Fibroblast of lung (primary cell): ENCODE measurements around the gene ANKRD6. TPM values are rescaled to one million over a fixed set of nuclear protein-coding genes. Genes with fewer than 3 reads are reported as not detected.

ENCODE experiments used
- DNase-seq, 2 donors: peaks; one replicate each; pipeline versions ENCODE4 v3.0.0 to v3.0.0-alpha.2; 2010; ENCODE audit warnings: low read depth in 2 of 2
- H2AFZ ChIP-seq: 2 replicates; pipeline ENCODE4 v1.5.1; 2012; ENCODE audit warnings: low read length, control low read depth, inconsistent platforms
- H3K27ac ChIP-seq: 2 replicates; pipeline ENCODE4 v1.5.1; 2011; ENCODE audit warnings: low read length, control low read depth; ENCODE audit not compliant: insufficient read depth
- H3K27me3 ChIP-seq: 2 replicates; pipeline ENCODE4 v1.5.1; 2011; ENCODE audit warnings: mild to moderate bottlenecking, low read length; ENCODE audit not compliant: control insufficient read depth, insufficient read depth
- H3K36me3 ChIP-seq: 2 replicates; pipeline ENCODE4 v1.5.1; 2011; ENCODE audit warnings: low read length; ENCODE audit not compliant: control insufficient read depth, insufficient read depth
- H3K4me1 ChIP-seq: 2 replicates; pipeline ENCODE4 v1.5.1; 2011; ENCODE audit warnings: low read length; ENCODE audit not compliant: control insufficient read depth, insufficient read depth; ENCODE audit errors: extremely low read depth
- H3K4me2 ChIP-seq: 2 replicates; pipeline ENCODE4 v1.5.1; 2011; ENCODE audit warnings: low read length, control low read depth; ENCODE audit not compliant: insufficient read depth; ENCODE audit errors: extremely low read depth
- H3K4me3 ChIP-seq, 4 experiments: fragments of 200-600 bp in 1 of 4; sonication (generic) in 1 of 4; replicated peaks in 1 of 4; 2 replicates each; pipeline ENCODE4 v1.5.1; 2011 to 2016; ENCODE audit warnings: low read length in 4 of 4, low read depth in 3 of 4, mild to moderate bottlenecking in 3 of 4, control low read depth in 2 of 4, inconsistent platforms in 1 of 4, mixed read lengths in 1 of 4; ENCODE audit not compliant: insufficient read depth in 1 of 4; ENCODE audit errors: control extremely low read depth in 1 of 4
- H3K79me2 ChIP-seq: 2 replicates; pipeline ENCODE4 v1.5.1; 2012; ENCODE audit warnings: mild to moderate bottlenecking, low read length, inconsistent platforms; ENCODE audit not compliant: control insufficient read depth, insufficient read depth
- H3K9ac ChIP-seq: 2 replicates; pipeline ENCODE4 v1.5.1; 2011; ENCODE audit warnings: mild to moderate bottlenecking, low read length, control low read depth; ENCODE audit not compliant: insufficient read depth
- H3K9me3 ChIP-seq: 2 replicates; pipeline ENCODE4 v1.5.1; 2012; ENCODE audit warnings: low read depth, low read length; ENCODE audit not compliant: control insufficient read depth, insufficient read depth
- H4K20me1 ChIP-seq: 2 replicates; pipeline ENCODE4 v1.5.1; 2011; ENCODE audit warnings: low read length; ENCODE audit not compliant: control insufficient read depth, insufficient read depth; ENCODE audit errors: extremely low read depth
- EZH2 ChIP-seq: IDR thresholded peaks from 2 replicates; pipeline ENCODE4 v1.5.1; 2012; ENCODE audit warnings: low read length, control low read depth, mild to moderate bottlenecking; ENCODE audit errors: missing control alignments
- polyA plus RNA-seq, 2 donors: library from polyadenylated mRNA; depleted of rRNA in 1 of 2; stranded (reverse) in 1 of 2; unstranded in 1 of 2; fragments of >200 nt; gene quantifications; 2 replicates each; pipeline ENCODE4 v1.2.1, GENCODE V29; 2011 to 2012; ENCODE audit warnings: missing spikeins in 1 of 2
- total RNA-seq: library from RNA; depleted of rRNA; stranded (reverse); fragments of >200 nt; gene quantifications from 2 replicates; pipeline ENCODE4 v1.2.1, GENCODE V29; 2014
- TF ChIP-seq, protein P1 (sequence below), 2 donors: IDR thresholded peaks in 1 of 2; conservative IDR thresholded peaks in 1 of 2; 1 replicate in 1 of 2; 2 replicates in 1 of 2; pipeline ENCODE4 v1.5.1; 2011 to 2012; ENCODE audit warnings: low read length in 2 of 2, control low read depth in 1 of 2, inconsistent platforms in 1 of 2, low read depth in 1 of 2, mild to moderate bottlenecking in 1 of 2

The ANKRD6 gene
- total and polyA plus RNA-seq, 2 donors (not counting 1 experiment from before 2014, with no cell fraction given), result 0.39 to 2.3 TPM

DNA sequence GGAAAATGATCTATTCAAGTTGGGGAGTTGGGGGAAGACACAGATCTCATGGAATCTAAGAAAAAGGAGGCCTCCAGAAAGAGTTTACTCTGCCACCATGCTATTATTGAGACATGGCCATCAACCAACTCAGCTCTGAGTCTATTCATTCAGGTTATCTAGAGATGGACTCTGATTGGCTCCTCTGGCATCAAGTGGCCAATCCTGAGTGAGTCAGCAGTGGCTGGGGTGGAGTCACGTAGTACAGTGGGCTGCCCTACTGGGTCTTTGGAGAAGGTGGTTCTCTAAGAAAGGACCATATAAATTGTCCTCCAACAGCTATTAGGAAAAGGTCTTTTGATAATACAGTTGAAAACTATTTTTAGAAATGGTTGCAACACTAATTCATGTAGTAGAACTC lies 163.5 kb downstream of the ANKRD6 start:
- H3K4me1 ChIP-seq, result no peaks in the 10 kb centered on the region
- no peaks in the 10 kb centered on the region for H3K79me2 ChIP-seq
- no peak overlapping the region for H3K4me3 ChIP-seq
- no peaks in the 10 kb centered on the region for H3K36me3 ChIP-seq
- DNase-seq, result no peak
- no peak overlapping the region for H3K4me2 ChIP-seq
- H4K20me1 ChIP-seq, result no peaks in the 10 kb centered on the region
- TF ChIP-seq EZH2, result no peak
- TF ChIP-seq, protein P1, sequence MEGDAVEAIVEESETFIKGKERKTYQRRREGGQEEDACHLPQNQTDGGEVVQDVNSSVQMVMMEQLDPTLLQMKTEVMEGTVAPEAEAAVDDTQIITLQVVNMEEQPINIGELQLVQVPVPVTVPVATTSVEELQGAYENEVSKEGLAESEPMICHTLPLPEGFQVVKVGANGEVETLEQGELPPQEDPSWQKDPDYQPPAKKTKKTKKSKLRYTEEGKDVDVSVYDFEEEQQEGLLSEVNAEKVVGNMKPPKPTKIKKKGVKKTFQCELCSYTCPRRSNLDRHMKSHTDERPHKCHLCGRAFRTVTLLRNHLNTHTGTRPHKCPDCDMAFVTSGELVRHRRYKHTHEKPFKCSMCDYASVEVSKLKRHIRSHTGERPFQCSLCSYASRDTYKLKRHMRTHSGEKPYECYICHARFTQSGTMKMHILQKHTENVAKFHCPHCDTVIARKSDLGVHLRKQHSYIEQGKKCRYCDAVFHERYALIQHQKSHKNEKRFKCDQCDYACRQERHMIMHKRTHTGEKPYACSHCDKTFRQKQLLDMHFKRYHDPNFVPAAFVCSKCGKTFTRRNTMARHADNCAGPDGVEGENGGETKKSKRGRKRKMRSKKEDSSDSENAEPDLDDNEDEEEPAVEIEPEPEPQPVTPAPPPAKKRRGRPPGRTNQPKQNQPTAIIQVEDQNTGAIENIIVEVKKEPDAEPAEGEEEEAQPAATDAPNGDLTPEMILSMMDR (conservative IDR thresholded peaks at IDR 0.05 in 1 of 2, IDR thresholded peaks at IDR 0.05 in 1 of 2; ENCODE audit: low read depth in 1 of 2, low read length in 2 of 2), result no peak
- no peak overlapping the region for H3K9ac ChIP-seq
- no peaks in the 10 kb centered on the region for H3K9me3 ChIP-seq
- no peaks in the 10 kb centered on the region for H3K27me3 ChIP-seq
- H3K27ac ChIP-seq, result no peak overlapping the region
- H2AFZ ChIP-seq, result no peak overlapping the region

DNA sequence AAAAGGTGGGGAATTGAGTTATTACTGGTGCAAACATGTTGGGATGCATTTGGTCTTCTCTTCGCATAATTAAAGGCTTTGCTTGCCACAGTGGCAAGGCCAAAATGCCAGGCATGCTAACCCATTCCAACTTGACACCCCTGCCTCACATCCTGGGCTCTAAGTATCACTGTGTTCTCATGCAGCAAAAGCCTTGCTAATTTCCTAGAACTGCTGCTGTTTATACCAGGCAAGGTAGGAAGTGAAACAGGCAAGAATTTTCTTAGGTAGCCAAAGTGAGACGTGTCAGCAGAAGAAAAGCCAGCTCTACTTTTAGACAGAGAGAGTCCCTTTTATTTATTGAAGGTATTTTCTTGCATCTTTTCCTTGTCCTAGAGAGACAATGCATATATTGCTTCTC lies 164.4 kb downstream of the ANKRD6 start:
- no peak overlapping the region for H3K4me2 ChIP-seq
- H3K27me3 ChIP-seq, result no peaks in the 10 kb centered on the region
- H3K27ac ChIP-seq, result no peak overlapping the region
- H2AFZ ChIP-seq, result no peak overlapping the region
- TF ChIP-seq, protein P1 (conservative IDR thresholded peaks at IDR 0.05 in 1 of 2, IDR thresholded peaks at IDR 0.05 in 1 of 2; ENCODE audit: low read depth in 1 of 2, low read length in 2 of 2), result no peak
- TF ChIP-seq EZH2, result no peak
- no peak for DNase-seq
- no peaks in the 10 kb centered on the region for H3K9me3 ChIP-seq
- no peaks in the 10 kb centered on the region for H3K4me1 ChIP-seq
- H4K20me1 ChIP-seq, result no peaks in the 10 kb centered on the region
- H3K9ac ChIP-seq, result no peak overlapping the region
- H3K4me3 ChIP-seq, result no peak overlapping the region
- no peaks in the 10 kb centered on the region for H3K79me2 ChIP-seq
- no peaks in the 10 kb centered on the region for H3K36me3 ChIP-seq

DNA sequence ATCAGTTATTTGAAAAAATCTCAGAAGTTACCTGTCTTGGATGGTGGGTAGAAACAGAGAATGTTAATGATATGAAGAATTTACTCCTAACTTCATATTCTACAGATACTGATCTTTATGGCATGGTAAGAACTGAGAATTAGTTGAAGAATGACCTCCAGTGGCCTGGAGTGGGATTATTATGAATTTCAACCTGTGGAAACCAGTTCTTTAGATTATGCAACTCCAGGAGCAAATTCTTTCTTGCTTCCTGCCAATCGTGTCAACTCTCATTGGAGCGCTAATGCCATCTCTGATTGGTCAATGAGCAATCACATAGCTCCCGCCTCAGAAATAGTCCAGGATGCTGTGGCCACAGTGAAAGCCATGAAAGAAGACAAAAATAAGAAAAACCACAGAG lies 165.0 kb downstream of the ANKRD6 start:
- Histone ChIP-seq H3K9ac (no peak overlapping the region), H3K36me3 (no peaks in the 10 kb centered on the region), H4K20me1 (no peaks in the 10 kb centered on the region), H3K4me2 (no peak overlapping the region), H3K27ac (no peak overlapping the region), H3K4me3 (no peak overlapping the region), H3K9me3 (no peaks in the 10 kb centered on the region), H3K27me3 (no peaks in the 10 kb centered on the region), H3K79me2 (no peaks in the 10 kb centered on the region), H3K4me1 (no peaks in the 10 kb centered on the region), H2AFZ (no peak overlapping the region)
- DNase-seq, result peak; percentile 6 to 31
- TF ChIP-seq, protein P1 (conservative IDR thresholded peaks at IDR 0.05 in 1 of 2, IDR thresholded peaks at IDR 0.05 in 1 of 2; ENCODE audit: low read depth in 1 of 2, low read length in 2 of 2), result no peak
